Measurements from ENCODE around the gene HIVEP3.

DNA sequence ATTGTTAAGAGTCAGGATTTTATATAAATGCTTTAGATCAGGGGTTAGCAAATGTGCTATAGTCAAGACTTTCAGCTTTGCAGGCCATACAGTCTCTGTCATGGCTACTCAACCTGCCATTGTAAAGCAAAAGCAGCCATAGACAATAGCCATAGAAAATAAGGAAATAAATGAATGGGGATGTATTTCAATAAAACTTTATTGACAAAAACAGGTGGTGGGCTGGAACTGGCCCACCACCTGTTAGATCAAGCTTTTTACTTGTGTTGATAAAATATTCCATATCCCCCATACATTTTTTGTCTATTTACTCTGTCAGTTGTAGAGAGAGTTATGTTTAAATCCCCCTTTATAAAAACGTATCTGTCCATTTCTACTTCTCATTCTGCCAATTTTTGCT is 98.9 kb downstream of the HIVEP3 start:
- TF ChIP-seq ZNF423 (CRISPR knock-in tag; IDR thresholded peaks at IDR 0.05) (no peak), TEAD1 (CRISPR knock-in tag; IDR thresholded peaks at IDR 0.05) (no peak), CTCF (IDR thresholded peaks at IDR 0.05) (no peak), SMAD3 (CRISPR knock-in tag; IDR thresholded peaks at IDR 0.05; ENCODE audit: borderline replicate concordance) (no peak)

Measured in WTC11 (cell line).